ENCODE measurements around the gene GMNC. TPM values are rescaled to one million over a fixed set of nuclear protein-coding genes. Genes with fewer than 3 reads are reported as not detected.

The GMNC gene, protein sequence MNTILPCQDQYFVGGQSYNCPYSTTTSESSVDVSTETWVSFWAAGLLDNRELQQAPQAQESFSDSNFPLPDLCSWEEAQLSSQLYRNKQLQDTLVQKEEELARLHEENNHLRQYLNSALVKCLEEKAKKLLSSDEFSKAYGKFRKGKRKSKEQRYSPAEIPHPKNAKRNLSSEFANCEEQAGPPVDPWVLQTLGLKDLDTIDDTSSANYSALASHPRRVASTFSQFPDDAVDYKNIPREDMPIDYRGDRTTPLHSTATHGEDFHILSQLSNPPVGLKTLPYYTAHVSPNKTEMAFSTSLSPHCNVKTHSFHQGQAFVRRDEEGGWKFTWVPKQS
- total RNA-seq: 0.14 TPM in 1 of 2 replicates, not detected in the other

DNA sequence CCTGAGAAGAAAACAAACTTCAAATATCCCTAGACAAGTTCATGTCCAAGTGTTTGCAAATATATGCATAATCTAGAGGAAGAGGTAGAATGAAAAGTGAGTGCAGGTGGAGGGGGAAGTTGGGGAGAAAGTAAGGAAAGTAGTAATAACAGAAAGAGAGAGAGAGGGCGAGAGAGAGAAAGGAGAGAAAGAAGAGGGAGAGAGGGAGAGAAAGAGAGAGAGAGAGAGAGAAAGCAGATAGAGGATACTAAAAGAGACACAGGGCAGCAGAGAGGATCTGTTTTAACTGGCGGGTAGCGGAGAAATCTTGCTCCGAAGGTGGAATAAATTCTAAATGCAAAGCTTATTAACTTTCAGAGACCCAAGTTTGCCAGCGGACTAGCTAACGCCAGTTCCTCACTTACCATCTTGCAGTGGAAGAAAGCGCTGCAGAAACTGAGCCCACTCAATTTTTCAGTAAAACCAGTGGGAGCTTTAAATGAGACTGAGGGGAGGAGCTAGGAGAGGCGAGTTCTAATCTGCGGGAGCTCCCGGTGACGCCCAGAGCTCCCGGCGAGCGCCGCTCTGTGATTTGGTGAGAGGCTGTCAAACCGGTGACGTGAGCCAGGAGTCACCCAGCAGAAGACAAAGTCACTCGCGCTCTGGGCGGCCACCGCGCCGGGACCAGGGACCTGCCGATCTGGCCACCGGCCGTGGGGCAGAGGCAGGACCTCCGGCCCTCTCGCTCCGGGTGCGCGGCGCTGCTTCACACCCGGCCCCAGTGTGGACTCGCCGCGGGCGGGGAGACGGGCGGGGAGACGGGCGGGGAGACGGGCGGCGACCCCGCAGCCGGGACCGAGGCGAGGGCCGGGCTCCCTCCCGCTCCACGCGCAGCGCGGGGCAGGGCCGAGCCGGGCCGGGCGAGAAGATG, at the start of gene GMNC:
Gene GMNC, minus strand, starts transcription at position 486 of the 910 bp plus-strand sequence. Its CDS starts 79 bp downstream, at position 407.

